ENCODE results near the gene TPRA1. TPM values are rescaled to one million over a fixed set of nuclear protein-coding genes. Genes with fewer than 3 reads are reported as not detected.
"Not testable (repeated sequence)": the region's sequence is repeated elsewhere in the genome, so short reads cannot be mapped to it uniquely, and the experiment has no call there.

Gene TPRA1
- total and polyA plus RNA-seq, 3 donors from 2014 or later = 32.6 to 59.3 (median 55.7) TPM

GRCh38 chr3:127607675-127608361, 17.3 kb upstream of the TPRA1 start:
- DNase-seq = no peak
- no peak overlapping the region for H3K27ac ChIP-seq
- 76 to 81% methylated on average over 4 to 7 of the region's 7 CpGs for WGBS, 2 donors
- TF ChIP-seq CTCF (IDR thresholded peaks at IDR 0.05) (no peak), POLR2A (IDR thresholded peaks at IDR 0.05) (no peak)
- H3K4me3 ChIP-seq = no peak overlapping the region
- H3K9me3 ChIP-seq = no peaks in the 10 kb centered on the region
- H3K4me1 ChIP-seq = no peaks in the 10 kb centered on the region
- no peaks in the 10 kb centered on the region for H3K27me3 ChIP-seq
- no peaks in the 10 kb centered on the region for H3K36me3 ChIP-seq (ENCODE audit: low read depth, missing control alignments)
- intact Hi-C loops (cut with DNase I; ENCODE audit: low total_unique reads) = no loop called here

- no peaks in the 10 kb centered on the region for H3K36me3 ChIP-seq (ENCODE audit: low read depth, missing control alignments)
- H3K27ac ChIP-seq = no peak overlapping the region
- H3K9me3 ChIP-seq = no peaks in the 10 kb centered on the region
- H3K4me1 ChIP-seq = no peaks in the 10 kb centered on the region
- 90 to 91% methylated on average over 15 to 17 of the region's 17 CpGs for WGBS, 2 donors
- no peaks in the 10 kb centered on the region for H3K27me3 ChIP-seq
- DNase-seq = no peak
- no peak overlapping the region for H3K4me3 ChIP-seq
- intact Hi-C loops (cut with DNase I; ENCODE audit: low total_unique reads) = no loop called here
- no peak for TF ChIP-seq CTCF (IDR thresholded peaks at IDR 0.05)
- no peak for TF ChIP-seq POLR2A (IDR thresholded peaks at IDR 0.05)
Measured at GRCh38 chr3:127606981-127607595, 16.6 kb upstream of the TPRA1 start.

GRCh38 chr3:127606086-127606805, 15.7 kb upstream of the TPRA1 start:
- no peak overlapping the region for H3K27ac ChIP-seq
- no peaks in the 10 kb centered on the region for H3K27me3 ChIP-seq
- no peaks in the 10 kb centered on the region for H3K36me3 ChIP-seq (ENCODE audit: low read depth, missing control alignments)
- no peaks in the 10 kb centered on the region for H3K4me1 ChIP-seq
- no peak overlapping the region for H3K4me3 ChIP-seq
- DNase-seq = no peak
- TF ChIP-seq POLR2A (IDR thresholded peaks at IDR 0.05) (no peak), CTCF (IDR thresholded peaks at IDR 0.05) (no peak)
- intact Hi-C loops (cut with DNase I; ENCODE audit: low total_unique reads) = no loop called here
- no peaks in the 10 kb centered on the region for H3K9me3 ChIP-seq
- 94 to 95% methylated on average over 17 to 24 of the region's 24 CpGs for WGBS, 2 donors

GRCh38 chr3:127605547-127605946, 15.0 kb upstream of the TPRA1 start:
- intact Hi-C loops (cut with DNase I; ENCODE audit: low total_unique reads); H3K4me3 ChIP-seq; H3K27ac ChIP-seq; H3K9me3 ChIP-seq; DNase-seq; H3K27me3 ChIP-seq; H3K4me1 ChIP-seq; H3K36me3 ChIP-seq (ENCODE audit: low read depth, missing control alignments): not testable (repeated sequence)
- 96% methylated on average over 7 of the region's 7 CpGs for WGBS, 2 donors

- Histone ChIP-seq H3K9me3 (no peaks in the 10 kb centered on the region), H3K27ac (no peak overlapping the region), H3K27me3 (no peaks in the 10 kb centered on the region), H3K4me1 (no peaks in the 10 kb centered on the region), H3K4me3 (no peak overlapping the region), H3K36me3 (ENCODE audit: low read depth, missing control alignments) (no peaks in the 10 kb centered on the region)
- no peak for DNase-seq
- intact Hi-C loops (cut with DNase I; ENCODE audit: low total_unique reads) = no loop called here
- 84 to 92% methylated on average over 36 to 41 of the region's 41 CpGs for WGBS, 2 donors
- TF ChIP-seq POLR2A (IDR thresholded peaks at IDR 0.05) (no peak), CTCF (IDR thresholded peaks at IDR 0.05) (no peak)
Measured at GRCh38 chr3:127604546-127605165, 14.1 kb upstream of the TPRA1 start.

All from testis (tissue), 3 donors.